HPDE6-E6E7 (cell line): ENCODE results near the gene FLYWCH2.
A peak's percentile ranks its signal among the peaks of the same experiment; 100 is the strongest.

Experiments used
- DNase-seq: peaks from one replicate; pipeline ENCODE4 v3.0.0; 2011; ENCODE audit warnings: missing footprints; ENCODE audit errors: extremely low spot score

Gene FLYWCH2

GRCh38 chr16:2882650-2883457 is at the start of gene FLYWCH2:
TSS of gene FLYWCH2 (plus strand) at chr16:2883215. CDS start at chr16:2896450, 13,235 bp downstream.
- peak; percentile 98 for DNase-seq

- DNase-seq, result no peak
Observed at GRCh38 chr16:2833776-2834175, 49.2 kb upstream of the FLYWCH2 start.

GRCh38 chr16:2834968-2835367 is 48.0 kb upstream of the FLYWCH2 start:
- no peak for DNase-seq

- DNase-seq, result peak; percentile 92
Observed at GRCh38 chr16:2835638-2836493, 47.1 kb upstream of the FLYWCH2 start.

GRCh38 chr16:2836646-2837508 is 46.1 kb upstream of the FLYWCH2 start:
- DNase-seq, result no peak

- no peak for DNase-seq
Observed at GRCh38 chr16:2838928-2839327, 44.1 kb upstream of the FLYWCH2 start.

- DNase-seq, result no peak
Observed at GRCh38 chr16:2839650-2840450, 43.2 kb upstream of the FLYWCH2 start.

GRCh38 chr16:2840914-2841313 is 42.1 kb upstream of the FLYWCH2 start:
- no peak for DNase-seq

GRCh38 chr16:2841606-2842339 is 41.2 kb upstream of the FLYWCH2 start:
- DNase-seq, result no peak

GRCh38 chr16:2842340-2843000 is 40.5 kb upstream of the FLYWCH2 start:
- no peak for DNase-seq

- DNase-seq, result no peak
Observed at GRCh38 chr16:2843526-2843925, 39.5 kb upstream of the FLYWCH2 start.

GRCh38 chr16:2845116-2845515 is 37.9 kb upstream of the FLYWCH2 start:
- DNase-seq, result no peak

- no peak for DNase-seq
Observed at GRCh38 chr16:2846511-2847310, 36.3 kb upstream of the FLYWCH2 start.

GRCh38 chr16:2848933-2849725 is 33.9 kb upstream of the FLYWCH2 start:
- DNase-seq, result no peak

- no peak for DNase-seq
Observed at GRCh38 chr16:2852003-2852730, 30.8 kb upstream of the FLYWCH2 start.

GRCh38 chr16:2852731-2853507 is 30.1 kb upstream of the FLYWCH2 start:
- DNase-seq, result no peak
